ENCODE data around the gene UBE2QL1.

The UBE2QL1 gene, protein sequence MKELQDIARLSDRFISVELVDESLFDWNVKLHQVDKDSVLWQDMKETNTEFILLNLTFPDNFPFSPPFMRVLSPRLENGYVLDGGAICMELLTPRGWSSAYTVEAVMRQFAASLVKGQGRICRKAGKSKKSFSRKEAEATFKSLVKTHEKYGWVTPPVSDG

DNA sequence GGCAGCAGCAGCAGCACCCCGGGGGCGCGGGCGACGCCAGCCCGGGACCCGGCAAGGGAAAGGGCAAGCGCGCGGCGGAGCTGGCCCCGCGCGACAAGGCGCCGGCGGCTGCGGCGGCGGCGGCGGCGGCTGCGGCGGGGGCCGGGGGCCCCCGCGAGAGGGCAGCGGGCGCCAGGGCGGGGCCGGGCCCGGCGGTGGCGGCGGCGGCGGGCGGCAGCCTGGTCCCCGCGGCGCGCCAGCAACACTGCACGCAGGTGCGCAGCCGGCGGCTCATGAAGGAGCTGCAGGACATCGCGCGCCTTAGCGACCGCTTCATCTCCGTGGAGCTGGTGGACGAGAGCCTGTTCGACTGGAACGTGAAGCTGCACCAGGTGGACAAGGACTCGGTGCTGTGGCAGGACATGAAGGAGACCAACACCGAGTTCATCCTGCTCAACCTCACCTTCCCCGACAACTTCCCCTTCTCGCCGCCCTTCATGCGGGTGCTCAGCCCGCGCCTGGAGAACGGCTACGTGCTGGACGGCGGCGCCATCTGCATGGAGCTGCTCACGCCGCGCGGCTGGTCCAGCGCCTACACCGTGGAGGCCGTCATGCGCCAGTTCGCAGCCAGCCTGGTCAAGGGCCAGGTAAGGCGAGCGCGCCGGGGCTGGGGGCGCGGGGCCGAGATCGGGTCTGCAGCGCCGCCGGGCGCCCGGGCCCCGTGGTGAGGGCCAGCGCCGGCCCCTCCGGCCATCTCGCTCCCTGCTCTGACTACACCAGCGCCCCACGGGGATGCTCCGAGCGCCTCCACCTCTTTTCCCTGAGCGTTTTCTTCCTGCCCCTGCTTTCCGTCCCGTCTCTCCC, at the start of gene UBE2QL1:
TSS of gene UBE2QL1 (plus strand) at position 238 of the 843 bp plus-strand sequence. CDS start at position 273, 35 bp downstream.
- DNase-seq, result no peak

DNA sequence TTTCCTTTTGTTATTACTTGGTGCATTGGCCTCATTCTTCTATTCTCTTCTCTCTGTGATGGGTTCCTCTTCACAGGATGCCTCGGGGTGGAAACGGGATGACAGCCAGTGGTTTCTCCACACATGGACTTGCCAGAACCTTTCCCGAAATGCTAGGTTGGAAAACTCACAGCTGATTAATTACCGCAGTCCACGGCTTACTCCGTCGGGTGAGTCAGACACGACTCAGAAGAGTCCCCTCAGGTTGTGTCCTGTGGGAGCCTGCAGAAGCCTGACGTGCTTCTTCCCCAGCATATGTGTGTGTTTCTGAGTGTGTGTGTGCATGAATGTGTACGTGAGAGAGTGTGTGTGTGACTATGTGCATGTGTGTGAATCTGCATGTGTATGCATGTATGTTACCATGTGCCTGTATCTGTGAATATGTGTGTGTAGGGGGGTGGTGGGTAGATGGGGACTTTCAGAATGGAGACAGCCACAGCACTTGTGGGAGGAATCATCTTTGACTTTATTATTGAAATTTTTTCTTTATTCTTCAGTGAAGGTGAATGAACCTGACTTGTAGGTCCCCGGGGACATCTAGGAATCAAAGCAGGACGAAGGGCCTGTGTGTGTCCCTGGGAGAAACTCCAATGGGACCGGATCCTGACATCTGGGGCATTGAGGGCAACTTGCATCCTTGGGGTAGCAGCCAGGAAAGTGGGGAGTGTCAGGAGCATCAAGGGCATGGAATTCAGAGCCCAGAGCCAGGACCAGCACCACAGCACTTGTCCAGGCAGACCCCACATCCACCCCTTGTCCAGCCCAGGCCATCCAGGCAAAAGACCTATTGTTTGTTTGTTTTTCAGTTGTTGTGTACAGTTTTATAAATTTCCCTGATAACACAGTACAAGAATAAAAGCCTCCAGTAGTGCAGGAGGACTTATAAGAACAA, 48.4 kb upstream of the UBE2QL1 start:
- no peak for DNase-seq

DNA sequence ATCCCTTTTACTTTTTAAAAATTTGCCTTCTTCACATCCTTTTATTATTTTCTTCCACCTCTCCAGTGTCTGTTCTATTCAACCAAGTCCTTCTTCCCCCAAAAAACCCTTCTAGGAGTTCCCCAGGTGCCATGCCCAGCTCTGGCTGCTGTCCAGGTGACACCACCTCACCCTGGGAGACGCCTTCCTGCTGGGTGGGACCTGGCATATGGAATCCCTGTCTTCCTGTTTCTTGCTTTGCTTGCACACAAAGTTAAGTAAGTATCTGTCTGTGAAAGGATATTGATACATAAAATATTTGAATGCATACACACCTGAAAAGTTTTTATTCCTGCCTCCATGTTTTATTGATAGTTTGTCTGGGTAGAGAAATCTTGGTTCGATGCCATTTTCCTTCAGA, 47.2 kb upstream of the UBE2QL1 start:
- no peak for DNase-seq

- no peak for DNase-seq
Observed at GRCh38 chr5:6402939-6403338, 45.7 kb upstream of the UBE2QL1 start.

DNA sequence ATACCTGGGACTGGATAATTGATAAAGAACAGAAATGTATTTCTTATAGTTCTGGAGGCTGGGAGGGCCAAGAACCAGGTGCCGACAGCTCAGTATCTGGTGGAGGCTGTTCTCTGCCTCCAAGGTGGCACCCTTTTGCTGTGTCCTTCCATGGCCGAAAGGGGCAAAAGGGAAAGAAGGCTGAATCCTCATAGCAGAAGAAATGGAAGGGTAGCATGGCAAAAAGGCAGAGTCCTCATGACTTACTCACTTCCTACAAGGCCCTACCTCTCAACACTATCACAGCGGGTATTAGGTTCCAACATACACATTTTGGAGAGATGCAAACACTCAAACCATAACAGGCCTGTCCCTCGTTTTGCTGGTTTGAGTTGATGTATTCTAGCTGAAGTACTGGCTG, 45.2 kb upstream of the UBE2QL1 start:
- DNase-seq, result no peak

DNA sequence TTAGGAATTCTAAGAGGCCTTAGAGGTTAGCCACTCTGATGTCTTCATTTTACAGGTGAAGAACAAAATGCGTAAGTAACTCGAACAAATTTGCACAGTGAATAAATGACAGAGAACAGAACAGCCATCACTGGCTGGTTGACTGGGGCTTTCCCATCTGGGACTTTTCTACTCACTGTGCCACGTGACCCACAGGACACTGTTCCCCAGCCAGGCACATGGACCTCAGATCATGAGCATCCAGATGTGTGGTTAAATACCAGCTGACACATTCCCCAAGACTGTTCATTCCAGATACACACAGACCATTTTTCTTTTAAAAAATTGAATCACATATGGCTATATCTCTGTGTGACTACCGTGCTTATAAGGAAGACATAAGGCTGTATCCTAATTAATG, 44.5 kb upstream of the UBE2QL1 start:
- no peak for DNase-seq

GRCh38 chr5:6405591-6405990, 43.1 kb upstream of the UBE2QL1 start:
- no peak for DNase-seq

DNA sequence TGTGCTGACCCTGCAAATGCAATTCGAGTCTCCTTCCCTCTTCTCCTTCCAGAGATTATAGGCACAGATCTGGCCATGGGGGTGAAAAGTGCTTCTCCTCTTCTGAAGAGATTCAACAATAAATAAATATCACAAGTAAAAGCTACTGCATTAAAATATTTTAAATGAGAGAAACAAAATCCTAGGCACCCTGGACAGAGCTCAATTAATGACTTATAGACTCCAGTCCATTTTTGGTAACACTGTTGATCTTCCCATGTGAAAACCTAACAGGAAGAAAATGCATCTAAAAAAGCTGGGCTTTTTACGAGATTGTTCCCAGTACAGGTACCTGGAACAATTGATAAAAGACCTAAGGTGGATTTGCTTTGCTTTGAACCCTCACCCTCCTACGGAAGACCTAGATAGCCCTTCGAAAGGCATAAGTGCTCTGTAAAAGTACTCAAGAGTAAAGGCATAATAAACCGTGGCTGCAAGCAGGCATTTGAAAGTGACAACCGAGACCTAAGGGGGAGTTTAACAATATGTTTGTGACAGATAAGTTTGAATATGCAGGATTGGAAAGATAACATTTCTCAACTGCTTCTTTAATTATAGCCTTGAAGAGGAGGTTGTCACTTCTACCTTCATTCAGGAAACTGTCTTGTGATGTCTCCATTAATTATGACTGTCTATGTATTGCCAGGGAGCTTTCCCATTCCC, 41.0 kb upstream of the UBE2QL1 start:
- DNase-seq, result no peak

DNA sequence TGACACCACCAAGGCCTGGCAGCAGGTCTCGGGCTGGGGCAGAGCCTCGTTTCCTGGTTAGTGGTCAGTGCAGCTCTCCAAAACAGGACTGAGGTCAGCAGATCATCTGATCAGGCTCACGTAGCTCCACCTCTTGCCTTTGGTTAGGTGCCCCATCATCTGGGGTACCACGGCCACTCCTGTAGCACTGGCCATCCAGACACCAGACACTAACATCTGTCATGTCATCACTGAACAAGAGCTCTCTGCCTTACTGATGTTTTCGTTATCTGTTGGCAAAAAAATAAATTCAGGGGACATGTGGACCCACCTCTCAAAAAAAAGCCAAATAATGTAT, 40.4 kb upstream of the UBE2QL1 start:
- DNase-seq, result no peak

GRCh38 chr5:6408627-6409446, 39.8 kb upstream of the UBE2QL1 start:
- DNase-seq, result no peak

DNA sequence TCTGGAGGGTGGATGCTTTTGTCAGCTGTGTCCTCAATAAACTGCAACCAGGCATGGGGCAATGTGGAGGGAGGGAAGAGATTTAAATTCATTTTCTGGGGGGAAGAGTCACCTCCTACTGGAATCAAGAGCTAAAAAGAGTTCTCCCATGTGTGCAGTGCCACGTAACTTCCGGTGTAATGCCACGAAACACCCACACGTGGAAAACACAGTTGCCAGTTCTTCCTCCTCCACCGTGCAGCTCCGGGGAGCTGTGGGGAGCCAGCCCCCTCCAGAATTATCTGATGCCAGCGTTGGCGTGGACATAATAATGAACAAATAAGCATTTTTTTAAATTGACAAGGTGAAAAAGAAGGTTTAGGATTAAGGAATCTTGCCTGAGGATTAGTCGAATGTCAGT, 38.2 kb upstream of the UBE2QL1 start:
- no peak for DNase-seq

- no peak for DNase-seq
Observed at GRCh38 chr5:6411141-6411540, 37.5 kb upstream of the UBE2QL1 start.

DNA sequence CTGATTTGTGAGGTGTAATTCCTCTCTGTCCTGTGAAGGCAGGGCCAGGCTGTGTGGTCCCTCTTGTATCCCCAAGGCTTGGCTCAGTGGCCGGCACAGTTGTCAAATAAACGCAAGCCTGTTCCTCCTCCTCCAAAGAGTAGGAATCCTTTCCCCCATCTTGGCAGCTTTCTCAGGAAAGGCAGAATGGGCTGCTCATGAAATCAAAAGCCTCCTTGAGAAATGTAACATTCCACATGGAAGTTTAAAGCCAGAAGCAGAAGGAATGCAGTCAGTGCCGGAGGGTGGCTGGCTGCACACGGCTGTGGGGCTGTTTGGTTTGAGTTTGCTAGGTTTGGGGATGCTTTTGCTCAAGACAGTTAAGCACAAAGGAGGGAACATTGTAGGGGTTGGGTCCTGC, 35.8 kb upstream of the UBE2QL1 start:
- no peak for DNase-seq

GRCh38 chr5:6417657-6418056, 31.0 kb upstream of the UBE2QL1 start:
- no peak for DNase-seq

- no peak for DNase-seq
Observed at GRCh38 chr5:6418679-6419276, 29.9 kb upstream of the UBE2QL1 start.

GRCh38 chr5:6419340-6419852, 29.3 kb upstream of the UBE2QL1 start:
- DNase-seq, result no peak

GRCh38 chr5:6423327-6424109, 25.1 kb upstream of the UBE2QL1 start:
- DNase-seq, result no peak

DNA sequence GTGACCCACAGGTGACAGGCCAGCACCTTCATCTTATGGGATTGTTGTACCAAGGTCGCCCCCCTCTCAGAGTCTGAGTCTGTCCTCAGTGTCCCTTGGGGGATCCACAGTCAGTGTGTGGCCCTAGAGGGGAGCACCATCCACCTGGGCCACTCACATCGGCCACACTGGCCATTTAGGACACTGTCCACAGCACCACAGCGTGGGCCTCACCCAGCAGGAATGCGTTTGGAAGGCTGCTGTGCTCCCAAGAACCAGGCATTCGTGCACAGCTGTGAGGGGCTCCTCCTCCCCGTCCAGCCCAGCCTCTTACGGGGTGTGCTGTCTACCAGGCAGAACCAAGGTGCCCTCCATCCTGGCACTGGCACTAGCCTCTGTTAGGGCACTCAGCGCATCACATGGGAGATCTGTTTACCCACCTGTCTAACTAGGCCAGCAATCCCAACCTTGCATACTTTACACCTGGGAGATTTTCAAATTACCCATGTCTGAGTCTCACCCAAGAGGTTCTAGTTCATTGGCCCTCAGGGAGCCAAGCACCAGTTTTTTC, 24.5 kb upstream of the UBE2QL1 start:
- no peak for DNase-seq

DNA sequence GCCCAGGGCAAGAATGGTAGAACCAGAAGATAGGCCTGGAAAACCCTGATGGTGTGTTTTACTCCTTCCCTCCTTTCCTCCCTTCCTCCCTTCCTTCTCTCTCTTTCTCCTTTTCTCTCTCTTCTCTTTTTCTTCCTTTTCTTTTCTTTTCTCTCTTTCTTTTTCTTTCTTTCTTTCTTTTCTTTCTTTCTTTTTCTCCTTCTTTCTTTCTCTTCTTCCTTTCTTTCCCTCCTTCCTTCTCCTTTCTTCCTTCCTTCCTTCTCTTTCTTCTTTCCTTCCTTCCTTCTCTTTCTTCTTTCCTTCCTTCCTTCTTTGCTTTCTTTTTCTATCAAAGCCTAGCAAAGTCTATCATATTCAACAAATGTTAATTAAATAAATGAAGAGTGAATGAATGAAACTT, 24.0 kb upstream of the UBE2QL1 start:
- DNase-seq, result no peak

GRCh38 chr5:6427694-6428093, 21.0 kb upstream of the UBE2QL1 start:
- DNase-seq, result no peak

Data from right hindlimb (tissue), 1 donor.